ENCODE data around the gene PARVA.

- TF ChIP-seq POLR2A (IDR thresholded peaks at IDR 0.05): no peak
- TF ChIP-seq, protein P1, sequence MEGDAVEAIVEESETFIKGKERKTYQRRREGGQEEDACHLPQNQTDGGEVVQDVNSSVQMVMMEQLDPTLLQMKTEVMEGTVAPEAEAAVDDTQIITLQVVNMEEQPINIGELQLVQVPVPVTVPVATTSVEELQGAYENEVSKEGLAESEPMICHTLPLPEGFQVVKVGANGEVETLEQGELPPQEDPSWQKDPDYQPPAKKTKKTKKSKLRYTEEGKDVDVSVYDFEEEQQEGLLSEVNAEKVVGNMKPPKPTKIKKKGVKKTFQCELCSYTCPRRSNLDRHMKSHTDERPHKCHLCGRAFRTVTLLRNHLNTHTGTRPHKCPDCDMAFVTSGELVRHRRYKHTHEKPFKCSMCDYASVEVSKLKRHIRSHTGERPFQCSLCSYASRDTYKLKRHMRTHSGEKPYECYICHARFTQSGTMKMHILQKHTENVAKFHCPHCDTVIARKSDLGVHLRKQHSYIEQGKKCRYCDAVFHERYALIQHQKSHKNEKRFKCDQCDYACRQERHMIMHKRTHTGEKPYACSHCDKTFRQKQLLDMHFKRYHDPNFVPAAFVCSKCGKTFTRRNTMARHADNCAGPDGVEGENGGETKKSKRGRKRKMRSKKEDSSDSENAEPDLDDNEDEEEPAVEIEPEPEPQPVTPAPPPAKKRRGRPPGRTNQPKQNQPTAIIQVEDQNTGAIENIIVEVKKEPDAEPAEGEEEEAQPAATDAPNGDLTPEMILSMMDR (IDR thresholded peaks at IDR 0.05): no peak
Observed at GRCh38 chr11:12547953-12548650, 170.7 kb downstream of the PARVA start.
